ENCODE results near the gene TRIM36. TPM values are rescaled to one million over a fixed set of nuclear protein-coding genes. Genes with fewer than 3 reads are reported as not detected.
A peak's percentile ranks its signal among the peaks of the same experiment; 100 is the strongest.

The TRIM36 gene
- total RNA-seq, 1 experiment from 2014 or later, result 20.0 TPM

- TF ChIP-seq, protein P1, sequence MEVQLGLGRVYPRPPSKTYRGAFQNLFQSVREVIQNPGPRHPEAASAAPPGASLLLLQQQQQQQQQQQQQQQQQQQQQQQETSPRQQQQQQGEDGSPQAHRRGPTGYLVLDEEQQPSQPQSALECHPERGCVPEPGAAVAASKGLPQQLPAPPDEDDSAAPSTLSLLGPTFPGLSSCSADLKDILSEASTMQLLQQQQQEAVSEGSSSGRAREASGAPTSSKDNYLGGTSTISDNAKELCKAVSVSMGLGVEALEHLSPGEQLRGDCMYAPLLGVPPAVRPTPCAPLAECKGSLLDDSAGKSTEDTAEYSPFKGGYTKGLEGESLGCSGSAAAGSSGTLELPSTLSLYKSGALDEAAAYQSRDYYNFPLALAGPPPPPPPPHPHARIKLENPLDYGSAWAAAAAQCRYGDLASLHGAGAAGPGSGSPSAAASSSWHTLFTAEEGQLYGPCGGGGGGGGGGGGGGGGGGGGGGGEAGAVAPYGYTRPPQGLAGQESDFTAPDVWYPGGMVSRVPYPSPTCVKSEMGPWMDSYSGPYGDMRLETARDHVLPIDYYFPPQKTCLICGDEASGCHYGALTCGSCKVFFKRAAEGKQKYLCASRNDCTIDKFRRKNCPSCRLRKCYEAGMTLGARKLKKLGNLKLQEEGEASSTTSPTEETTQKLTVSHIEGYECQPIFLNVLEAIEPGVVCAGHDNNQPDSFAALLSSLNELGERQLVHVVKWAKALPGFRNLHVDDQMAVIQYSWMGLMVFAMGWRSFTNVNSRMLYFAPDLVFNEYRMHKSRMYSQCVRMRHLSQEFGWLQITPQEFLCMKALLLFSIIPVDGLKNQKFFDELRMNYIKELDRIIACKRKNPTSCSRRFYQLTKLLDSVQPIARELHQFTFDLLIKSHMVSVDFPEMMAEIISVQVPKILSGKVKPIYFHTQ (CRISPR knock-in tag; IDR thresholded peaks at IDR 0.05), result no peak
- TF ChIP-seq, protein P2, sequence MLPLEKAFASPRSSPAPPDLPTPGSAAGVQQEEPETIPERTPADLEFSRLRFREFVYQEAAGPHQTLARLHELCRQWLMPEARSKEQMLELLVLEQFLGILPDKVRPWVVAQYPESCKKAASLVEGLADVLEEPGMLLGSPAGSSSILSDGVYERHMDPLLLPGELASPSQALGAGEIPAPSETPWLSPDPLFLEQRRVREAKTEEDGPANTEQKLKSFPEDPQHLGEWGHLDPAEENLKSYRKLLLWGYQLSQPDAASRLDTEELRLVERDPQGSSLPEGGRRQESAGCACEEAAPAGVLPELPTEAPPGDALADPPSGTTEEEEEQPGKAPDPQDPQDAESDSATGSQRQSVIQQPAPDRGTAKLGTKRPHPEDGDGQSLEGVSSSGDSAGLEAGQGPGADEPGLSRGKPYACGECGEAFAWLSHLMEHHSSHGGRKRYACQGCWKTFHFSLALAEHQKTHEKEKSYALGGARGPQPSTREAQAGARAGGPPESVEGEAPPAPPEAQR (CRISPR knock-in tag; IDR thresholded peaks at IDR 0.05), result no peak
- TF ChIP-seq ZNF232 (CRISPR knock-in tag; IDR thresholded peaks at IDR 0.05), result no peak; the same call in 1 of the 2 replicates
- TF ChIP-seq ATF1 (CRISPR knock-in tag; IDR thresholded peaks at IDR 0.05), result no peak
- TF ChIP-seq, protein P3, sequence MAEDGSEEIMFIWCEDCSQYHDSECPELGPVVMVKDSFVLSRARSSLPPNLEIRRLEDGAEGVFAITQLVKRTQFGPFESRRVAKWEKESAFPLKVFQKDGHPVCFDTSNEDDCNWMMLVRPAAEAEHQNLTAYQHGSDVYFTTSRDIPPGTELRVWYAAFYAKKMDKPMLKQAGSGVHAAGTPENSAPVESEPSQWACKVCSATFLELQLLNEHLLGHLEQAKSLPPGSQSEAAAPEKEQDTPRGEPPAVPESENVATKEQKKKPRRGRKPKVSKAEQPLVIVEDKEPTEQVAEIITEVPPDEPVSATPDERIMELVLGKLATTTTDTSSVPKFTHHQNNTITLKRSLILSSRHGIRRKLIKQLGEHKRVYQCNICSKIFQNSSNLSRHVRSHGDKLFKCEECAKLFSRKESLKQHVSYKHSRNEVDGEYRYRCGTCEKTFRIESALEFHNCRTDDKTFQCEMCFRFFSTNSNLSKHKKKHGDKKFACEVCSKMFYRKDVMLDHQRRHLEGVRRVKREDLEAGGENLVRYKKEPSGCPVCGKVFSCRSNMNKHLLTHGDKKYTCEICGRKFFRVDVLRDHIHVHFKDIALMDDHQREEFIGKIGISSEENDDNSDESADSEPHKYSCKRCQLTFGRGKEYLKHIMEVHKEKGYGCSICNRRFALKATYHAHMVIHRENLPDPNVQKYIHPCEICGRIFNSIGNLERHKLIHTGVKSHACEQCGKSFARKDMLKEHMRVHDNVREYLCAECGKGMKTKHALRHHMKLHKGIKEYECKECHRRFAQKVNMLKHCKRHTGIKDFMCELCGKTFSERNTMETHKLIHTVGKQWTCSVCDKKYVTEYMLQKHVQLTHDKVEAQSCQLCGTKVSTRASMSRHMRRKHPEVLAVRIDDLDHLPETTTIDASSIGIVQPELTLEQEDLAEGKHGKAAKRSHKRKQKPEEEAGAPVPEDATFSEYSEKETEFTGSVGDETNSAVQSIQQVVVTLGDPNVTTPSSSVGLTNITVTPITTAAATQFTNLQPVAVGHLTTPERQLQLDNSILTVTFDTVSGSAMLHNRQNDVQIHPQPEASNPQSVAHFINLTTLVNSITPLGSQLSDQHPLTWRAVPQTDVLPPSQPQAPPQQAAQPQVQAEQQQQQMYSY (CRISPR knock-in tag; IDR thresholded peaks at IDR 0.05), result no peak
- TF ChIP-seq RORB (CRISPR knock-in tag; IDR thresholded peaks at IDR 0.05), result no peak
- no peak; the same call in 1 of the 2 replicates for TF ChIP-seq E2F1 (CRISPR knock-in tag; IDR thresholded peaks at IDR 0.05)
- no peak for TF ChIP-seq HMGA2 (CRISPR knock-in tag; IDR thresholded peaks at IDR 0.05)
- TF ChIP-seq, protein P4, sequence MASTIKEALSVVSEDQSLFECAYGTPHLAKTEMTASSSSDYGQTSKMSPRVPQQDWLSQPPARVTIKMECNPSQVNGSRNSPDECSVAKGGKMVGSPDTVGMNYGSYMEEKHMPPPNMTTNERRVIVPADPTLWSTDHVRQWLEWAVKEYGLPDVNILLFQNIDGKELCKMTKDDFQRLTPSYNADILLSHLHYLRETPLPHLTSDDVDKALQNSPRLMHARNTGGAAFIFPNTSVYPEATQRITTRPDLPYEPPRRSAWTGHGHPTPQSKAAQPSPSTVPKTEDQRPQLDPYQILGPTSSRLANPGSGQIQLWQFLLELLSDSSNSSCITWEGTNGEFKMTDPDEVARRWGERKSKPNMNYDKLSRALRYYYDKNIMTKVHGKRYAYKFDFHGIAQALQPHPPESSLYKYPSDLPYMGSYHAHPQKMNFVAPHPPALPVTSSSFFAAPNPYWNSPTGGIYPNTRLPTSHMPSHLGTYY (CRISPR knock-in tag; IDR thresholded peaks at IDR 0.05), result no peak
- TF ChIP-seq ESRRA (CRISPR knock-in tag; IDR thresholded peaks at IDR 0.05; ENCODE audit: borderline replicate concordance), result peak; percentile 64; the same call in 1 of the 2 replicates
- no peak for TF ChIP-seq IRF2 (CRISPR knock-in tag; IDR thresholded peaks at IDR 0.05; ENCODE audit: borderline replicate concordance, low read depth)
- TF ChIP-seq, protein P5, sequence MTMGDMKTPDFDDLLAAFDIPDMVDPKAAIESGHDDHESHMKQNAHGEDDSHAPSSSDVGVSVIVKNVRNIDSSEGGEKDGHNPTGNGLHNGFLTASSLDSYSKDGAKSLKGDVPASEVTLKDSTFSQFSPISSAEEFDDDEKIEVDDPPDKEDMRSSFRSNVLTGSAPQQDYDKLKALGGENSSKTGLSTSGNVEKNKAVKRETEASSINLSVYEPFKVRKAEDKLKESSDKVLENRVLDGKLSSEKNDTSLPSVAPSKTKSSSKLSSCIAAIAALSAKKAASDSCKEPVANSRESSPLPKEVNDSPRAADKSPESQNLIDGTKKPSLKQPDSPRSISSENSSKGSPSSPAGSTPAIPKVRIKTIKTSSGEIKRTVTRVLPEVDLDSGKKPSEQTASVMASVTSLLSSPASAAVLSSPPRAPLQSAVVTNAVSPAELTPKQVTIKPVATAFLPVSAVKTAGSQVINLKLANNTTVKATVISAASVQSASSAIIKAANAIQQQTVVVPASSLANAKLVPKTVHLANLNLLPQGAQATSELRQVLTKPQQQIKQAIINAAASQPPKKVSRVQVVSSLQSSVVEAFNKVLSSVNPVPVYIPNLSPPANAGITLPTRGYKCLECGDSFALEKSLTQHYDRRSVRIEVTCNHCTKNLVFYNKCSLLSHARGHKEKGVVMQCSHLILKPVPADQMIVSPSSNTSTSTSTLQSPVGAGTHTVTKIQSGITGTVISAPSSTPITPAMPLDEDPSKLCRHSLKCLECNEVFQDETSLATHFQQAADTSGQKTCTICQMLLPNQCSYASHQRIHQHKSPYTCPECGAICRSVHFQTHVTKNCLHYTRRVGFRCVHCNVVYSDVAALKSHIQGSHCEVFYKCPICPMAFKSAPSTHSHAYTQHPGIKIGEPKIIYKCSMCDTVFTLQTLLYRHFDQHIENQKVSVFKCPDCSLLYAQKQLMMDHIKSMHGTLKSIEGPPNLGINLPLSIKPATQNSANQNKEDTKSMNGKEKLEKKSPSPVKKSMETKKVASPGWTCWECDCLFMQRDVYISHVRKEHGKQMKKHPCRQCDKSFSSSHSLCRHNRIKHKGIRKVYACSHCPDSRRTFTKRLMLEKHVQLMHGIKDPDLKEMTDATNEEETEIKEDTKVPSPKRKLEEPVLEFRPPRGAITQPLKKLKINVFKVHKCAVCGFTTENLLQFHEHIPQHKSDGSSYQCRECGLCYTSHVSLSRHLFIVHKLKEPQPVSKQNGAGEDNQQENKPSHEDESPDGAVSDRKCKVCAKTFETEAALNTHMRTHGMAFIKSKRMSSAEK (CRISPR knock-in tag; IDR thresholded peaks at IDR 0.05; ENCODE audit: borderline replicate concordance), result no peak
- TF ChIP-seq GABPB1 (CRISPR knock-in tag; IDR thresholded peaks at IDR 0.05), result peak; percentile 54; the same call in 1 of the 2 replicates
- 0 out of 2 replicates have a peak, but pooled peaks have one; percentile 26 for TF ChIP-seq AFF4 (CRISPR knock-in tag; IDR thresholded peaks at IDR 0.05; ENCODE audit: borderline replicate concordance)
- TF ChIP-seq NR1H2 (CRISPR knock-in tag; IDR thresholded peaks at IDR 0.05), result no peak
- TF ChIP-seq RELA (CRISPR knock-in tag; IDR thresholded peaks at IDR 0.05; ENCODE audit: borderline replicate concordance), result peak; percentile 71; the same call in 1 of the 2 replicates
- no peak for TF ChIP-seq SMAD4 (CRISPR knock-in tag; IDR thresholded peaks at IDR 0.05)
- peak; percentile 49; the same call in 1 of the 2 replicates for TF ChIP-seq ZNF138 (CRISPR knock-in tag; conservative IDR thresholded peaks at IDR 0.05)
- TF ChIP-seq NR3C1 (CRISPR knock-in tag; conservative IDR thresholded peaks at IDR 0.05; ENCODE audit: low read depth), result peak; percentile 23; the same call in 1 of the 2 replicates
- no peak for TF ChIP-seq CREM (CRISPR knock-in tag; IDR thresholded peaks at IDR 0.05)
Measured at GRCh38 chr5:115169487-115170133, at the start of gene TRIM36 (continued).
